Measurements from ENCODE around the gene GRIA2.

Gene GRIA2

DNA sequence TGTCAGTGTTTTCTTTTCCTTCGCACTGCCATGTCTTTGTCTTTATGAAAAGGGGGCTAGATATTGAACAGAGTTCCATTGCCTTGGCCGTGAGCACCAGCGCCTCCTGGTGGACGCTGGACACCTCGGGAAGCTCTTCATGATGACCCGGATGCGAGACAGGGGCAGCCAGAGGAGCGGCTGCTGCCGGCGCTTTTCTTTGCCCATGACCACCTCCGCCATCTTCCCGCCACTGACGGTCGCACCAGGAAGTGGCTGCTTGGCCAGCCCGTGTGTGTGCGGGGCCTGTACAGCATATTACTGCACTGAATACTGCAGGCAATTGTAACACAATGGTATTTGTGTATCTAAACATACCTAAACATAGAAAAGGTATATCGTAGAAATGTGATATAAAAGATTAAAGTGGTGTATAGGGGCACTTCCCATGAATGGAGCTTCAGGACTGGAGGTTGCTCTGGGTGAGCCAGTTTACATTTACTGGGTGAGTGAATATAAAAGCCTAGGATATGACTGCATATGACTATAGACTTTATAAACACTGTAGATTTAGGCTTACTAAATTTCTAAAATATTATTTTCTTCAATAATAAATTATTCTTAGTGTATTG is 15.8 kb upstream of the GRIA2 start:
- TF ChIP-seq, protein P1, sequence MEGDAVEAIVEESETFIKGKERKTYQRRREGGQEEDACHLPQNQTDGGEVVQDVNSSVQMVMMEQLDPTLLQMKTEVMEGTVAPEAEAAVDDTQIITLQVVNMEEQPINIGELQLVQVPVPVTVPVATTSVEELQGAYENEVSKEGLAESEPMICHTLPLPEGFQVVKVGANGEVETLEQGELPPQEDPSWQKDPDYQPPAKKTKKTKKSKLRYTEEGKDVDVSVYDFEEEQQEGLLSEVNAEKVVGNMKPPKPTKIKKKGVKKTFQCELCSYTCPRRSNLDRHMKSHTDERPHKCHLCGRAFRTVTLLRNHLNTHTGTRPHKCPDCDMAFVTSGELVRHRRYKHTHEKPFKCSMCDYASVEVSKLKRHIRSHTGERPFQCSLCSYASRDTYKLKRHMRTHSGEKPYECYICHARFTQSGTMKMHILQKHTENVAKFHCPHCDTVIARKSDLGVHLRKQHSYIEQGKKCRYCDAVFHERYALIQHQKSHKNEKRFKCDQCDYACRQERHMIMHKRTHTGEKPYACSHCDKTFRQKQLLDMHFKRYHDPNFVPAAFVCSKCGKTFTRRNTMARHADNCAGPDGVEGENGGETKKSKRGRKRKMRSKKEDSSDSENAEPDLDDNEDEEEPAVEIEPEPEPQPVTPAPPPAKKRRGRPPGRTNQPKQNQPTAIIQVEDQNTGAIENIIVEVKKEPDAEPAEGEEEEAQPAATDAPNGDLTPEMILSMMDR (conservative IDR thresholded peaks at IDR 0.05; ENCODE audit: control insufficient read depth, insufficient read depth, low read depth, low read length), result peak; percentile 49
- no peak overlapping the region for H3K4me3 ChIP-seq (ENCODE audit: control insufficient read depth, low read depth, low read length)
- DNase-seq (ENCODE audit: low read depth), result peak; percentile 19

DNA sequence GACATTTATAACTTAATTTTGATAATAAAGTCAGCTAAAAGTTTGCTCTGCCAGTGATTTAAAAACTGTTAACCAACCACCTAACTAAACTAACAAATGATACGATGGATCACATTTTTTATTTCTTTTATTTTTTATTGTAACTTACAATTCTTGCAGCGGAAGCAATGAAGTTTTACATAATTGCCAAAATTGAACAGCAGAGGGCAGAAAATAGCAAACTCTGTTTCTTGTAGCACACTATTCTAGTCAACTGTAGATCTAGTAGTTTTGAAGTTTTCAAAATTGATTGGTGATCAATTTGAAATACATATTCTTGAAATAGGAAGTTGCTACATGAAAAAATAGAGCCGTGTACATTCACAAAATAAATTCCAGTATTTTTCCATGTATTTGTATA is 2.8 kb upstream of the GRIA2 start:
- TF ChIP-seq, protein P1 (conservative IDR thresholded peaks at IDR 0.05; ENCODE audit: control insufficient read depth, insufficient read depth, low read depth, low read length), result peak; percentile 57
- DNase-seq (ENCODE audit: low read depth), result peak; percentile 44
- no peak overlapping the region for H3K4me3 ChIP-seq (ENCODE audit: control insufficient read depth, low read depth, low read length)

DNA sequence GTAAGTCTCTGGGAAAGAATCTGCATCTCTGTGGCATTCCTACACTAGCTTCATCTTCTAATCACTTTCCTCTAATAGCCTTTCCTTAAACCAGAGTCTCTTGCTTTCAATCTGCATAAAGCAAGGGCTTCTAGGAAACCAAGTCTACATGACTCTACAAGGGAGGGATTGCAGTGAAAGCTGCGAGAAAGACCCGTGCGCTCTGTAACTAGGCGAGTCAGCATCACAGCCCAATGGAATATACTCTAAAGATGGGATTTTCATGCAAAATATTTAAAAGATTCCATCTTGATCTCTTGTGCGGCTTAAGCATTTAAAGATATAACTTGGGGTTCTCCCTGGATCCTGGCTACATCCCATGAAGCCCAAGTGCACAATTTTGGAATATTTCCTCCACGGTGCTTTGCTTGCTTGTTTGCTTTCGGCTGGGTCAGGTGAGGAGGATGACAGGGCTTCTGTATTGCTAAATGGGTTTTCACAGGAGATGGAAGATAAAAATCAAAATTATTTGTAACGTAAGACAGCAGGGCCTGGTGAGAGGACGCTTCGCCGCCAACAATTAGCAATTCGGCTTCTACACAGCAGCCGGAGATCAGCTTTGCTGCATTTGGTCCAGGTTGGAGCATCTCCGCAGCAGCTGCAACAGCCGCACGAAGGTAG is 687 bp upstream of the GRIA2 start:
- TF ChIP-seq, protein P1 (conservative IDR thresholded peaks at IDR 0.05; ENCODE audit: control insufficient read depth, insufficient read depth, low read depth, low read length), result no peak
- no peak overlapping the region for H3K4me3 ChIP-seq (ENCODE audit: control insufficient read depth, low read depth, low read length)
- DNase-seq (ENCODE audit: low read depth), result no peak

DNA sequence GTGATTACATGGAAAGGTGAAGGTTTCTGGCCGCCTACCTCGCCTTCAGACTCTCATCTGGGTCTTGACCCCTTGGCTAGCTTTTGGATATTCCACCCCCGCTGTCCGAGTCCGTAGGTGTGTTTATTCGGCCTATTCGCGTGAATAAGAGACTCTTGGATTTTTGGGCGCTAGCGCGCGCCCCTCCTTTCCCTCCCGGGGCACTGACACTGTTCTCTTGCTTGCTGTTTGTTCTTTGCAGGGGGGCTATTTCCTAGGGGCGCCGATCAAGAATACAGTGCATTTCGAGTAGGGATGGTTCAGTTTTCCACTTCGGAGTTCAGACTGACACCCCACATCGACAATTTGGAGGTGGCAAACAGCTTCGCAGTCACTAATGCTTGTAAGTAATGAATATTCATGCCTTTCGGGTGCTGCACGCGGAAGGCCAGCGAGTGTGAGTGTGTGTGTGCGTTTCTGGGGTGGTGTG is 932 bp downstream of the GRIA2 start:
- DNase-seq (ENCODE audit: low read depth), result no peak
- no peak overlapping the region for H3K4me3 ChIP-seq (ENCODE audit: control insufficient read depth, low read depth, low read length)
- TF ChIP-seq, protein P1 (conservative IDR thresholded peaks at IDR 0.05; ENCODE audit: control insufficient read depth, insufficient read depth, low read depth, low read length), result no peak

- no peak for DNase-seq (ENCODE audit: low read depth)
- peak overlapping the region; percentile 42 for H3K4me3 ChIP-seq (ENCODE audit: control insufficient read depth, low read depth, low read length)
- TF ChIP-seq, protein P1 (conservative IDR thresholded peaks at IDR 0.05; ENCODE audit: control insufficient read depth, insufficient read depth, low read depth, low read length), result no peak
Measured at GRCh38 chr4:157221895-157222770, 1.6 kb downstream of the GRIA2 start.

DNA sequence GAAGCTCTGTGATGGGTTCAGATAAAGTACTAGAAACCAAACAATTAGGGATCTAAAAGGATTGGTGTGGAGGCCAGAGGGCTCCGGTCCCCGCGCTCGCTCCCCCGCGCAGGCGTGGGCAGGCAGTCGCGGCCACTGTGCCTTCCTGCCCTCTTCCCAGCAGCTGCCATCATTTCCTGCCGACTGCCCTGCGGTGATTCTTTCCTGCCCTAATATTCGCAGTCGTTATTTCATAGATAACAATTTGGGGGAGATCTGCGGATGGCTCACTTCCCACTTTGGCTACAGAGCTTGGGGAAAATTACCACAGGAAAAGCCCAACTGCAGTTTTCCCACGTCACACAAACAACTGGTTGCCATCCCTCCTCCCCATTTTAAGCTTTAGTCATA is 2.2 kb downstream of the GRIA2 start:
- DNase-seq (ENCODE audit: low read depth), result no peak
- peak overlapping the region; percentile 42 for H3K4me3 ChIP-seq (ENCODE audit: control insufficient read depth, low read depth, low read length)
- TF ChIP-seq, protein P1 (conservative IDR thresholded peaks at IDR 0.05; ENCODE audit: control insufficient read depth, insufficient read depth, low read depth, low read length), result no peak

All from fibroblast of mammary gland (primary cell).